IPS-18c (cell line): ENCODE measurements around the gene PAX5.

Source experiments
- H3K4me3 ChIP-seq: 2 replicates; pipeline ENCODE4 v1.7.0; 2013; ENCODE audit warnings: low read depth, mild to moderate bottlenecking, low read length, moderate library complexity; ENCODE audit not compliant: insufficient read depth
- H3K9me3 ChIP-seq: one replicate; pipeline ENCODE4 v1.6.1; 2013; ENCODE audit warnings: mild to moderate bottlenecking, low read length, moderate library complexity; ENCODE audit not compliant: control insufficient read depth, insufficient read depth

Gene PAX5

GRCh38 chr9:36834736-36835135 is 199.3 kb downstream of the PAX5 start:
- Histone ChIP-seq H3K4me3 (no peak overlapping the region), H3K9me3 (no peaks in the 10 kb centered on the region)

GRCh38 chr9:36833954-36834353 is 200.1 kb downstream of the PAX5 start:
- Histone ChIP-seq H3K9me3 (no peaks in the 10 kb centered on the region), H3K4me3 (no peak overlapping the region)

- Histone ChIP-seq H3K9me3 (no peaks in the 10 kb centered on the region), H3K4me3 (no peak overlapping the region)
Measured at GRCh38 chr9:36832164-36832795, 201.8 kb downstream of the PAX5 start.

- Histone ChIP-seq H3K4me3 (no peak overlapping the region), H3K9me3 (no peaks in the 10 kb centered on the region)
Measured at GRCh38 chr9:36831381-36832161, 202.5 kb downstream of the PAX5 start.

- no peaks in the 10 kb centered on the region for H3K9me3 ChIP-seq
- no peak overlapping the region for H3K4me3 ChIP-seq
Measured at GRCh38 chr9:36828611-36829013, 205.5 kb downstream of the PAX5 start.

- H3K4me3 ChIP-seq, result no peak overlapping the region
Measured at GRCh38 chr9:36827593-36827992, 206.5 kb downstream of the PAX5 start.

DNA sequence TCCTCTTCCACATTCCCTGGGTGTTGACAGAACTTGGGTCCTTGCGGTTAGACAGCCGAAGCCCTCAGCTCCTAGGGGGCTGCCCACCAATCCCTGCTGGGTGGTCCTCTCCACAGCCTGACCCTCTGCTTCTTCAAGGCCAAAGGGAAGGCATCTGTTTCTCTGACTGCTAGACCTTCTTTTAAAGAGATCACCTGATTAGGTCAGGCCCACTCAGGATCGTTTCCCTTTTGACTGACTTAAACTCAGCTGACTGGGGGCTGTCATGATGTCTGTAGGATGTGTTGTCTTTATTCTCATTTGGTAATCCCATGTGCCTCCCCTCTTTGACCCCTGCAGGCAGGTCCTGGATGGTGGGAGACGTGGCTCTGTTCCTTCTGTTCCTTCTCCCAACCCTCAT is 207.5 kb downstream of the PAX5 start:
- no peaks in the 10 kb centered on the region for H3K9me3 ChIP-seq

More at GRCh38 chr9:36827593-36827992, 206.5 kb downstream of the PAX5 start:
- H3K9me3 ChIP-seq, result no peaks in the 10 kb centered on the region

GRCh38 chr9:36825179-36825578 is 208.9 kb downstream of the PAX5 start:
- Histone ChIP-seq H3K4me3 (no peak overlapping the region), H3K9me3 (no peaks in the 10 kb centered on the region)

More for the DNA sequence above, 207.5 kb downstream of the PAX5 start:
- H3K4me3 ChIP-seq, result no peak overlapping the region

DNA sequence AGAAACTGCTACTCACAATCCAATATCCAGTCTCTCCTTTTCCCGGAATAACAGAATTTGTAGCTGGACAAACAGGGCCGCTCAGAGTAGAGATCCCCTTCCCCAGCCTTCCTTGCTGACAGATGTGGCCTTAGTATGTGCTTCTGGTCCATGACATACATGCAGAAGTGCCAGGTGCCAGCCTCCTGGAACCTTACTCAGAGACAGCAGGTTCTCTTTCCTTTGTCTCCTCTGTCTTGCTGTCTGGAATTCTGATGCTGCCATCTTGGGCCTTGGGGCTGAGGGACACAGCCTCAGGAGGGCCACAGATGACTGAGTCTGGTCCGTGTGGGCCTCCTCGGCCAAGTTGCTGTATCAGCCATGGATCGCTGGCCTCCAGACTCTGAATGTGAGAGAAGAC is 210.1 kb downstream of the PAX5 start:
- Histone ChIP-seq H3K4me3 (no peak overlapping the region), H3K9me3 (no peaks in the 10 kb centered on the region)

DNA sequence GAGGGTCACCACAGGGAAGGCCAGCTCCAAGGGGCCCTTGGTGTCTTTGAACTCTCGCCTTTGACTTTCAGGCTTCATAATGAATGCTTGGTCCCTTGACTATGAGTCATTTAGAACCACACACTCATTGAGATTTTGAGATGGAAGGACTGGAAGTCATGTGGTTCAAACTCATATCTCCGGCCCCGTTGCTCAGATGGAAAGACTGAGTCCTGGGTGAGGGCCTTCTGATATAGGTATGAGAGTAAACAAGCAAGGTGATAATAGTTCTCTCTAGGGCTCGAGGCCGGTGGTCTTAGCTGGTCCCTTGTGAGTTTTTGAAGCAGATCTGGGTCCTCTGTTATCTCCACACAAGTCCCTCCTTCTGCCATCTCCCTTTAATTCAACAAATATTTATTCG is 210.6 kb downstream of the PAX5 start:
- no peaks in the 10 kb centered on the region for H3K9me3 ChIP-seq

DNA sequence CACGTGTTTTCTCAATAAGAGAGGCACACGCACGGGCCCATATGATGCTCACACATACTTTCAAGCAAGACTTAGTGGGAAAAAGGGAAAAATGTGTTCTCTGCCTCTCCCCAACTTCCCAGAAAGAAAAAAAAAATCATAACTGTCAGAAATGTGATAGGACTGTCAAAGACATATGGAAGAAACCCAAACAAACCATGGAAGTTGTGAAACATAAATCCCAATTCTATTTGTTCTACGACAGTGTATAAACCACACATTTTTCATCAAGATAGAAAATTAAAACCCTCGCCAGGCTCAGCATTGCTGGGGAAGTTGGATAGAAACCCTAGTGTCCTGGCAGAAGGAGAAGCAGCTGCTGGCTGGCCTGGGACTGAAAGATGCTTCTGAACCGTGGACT is 211.9 kb downstream of the PAX5 start:
- Histone ChIP-seq H3K9me3 (no peaks in the 10 kb centered on the region), H3K4me3 (no peak overlapping the region)

More for the DNA sequence above, 210.6 kb downstream of the PAX5 start:
- H3K4me3 ChIP-seq, result no peak overlapping the region

DNA sequence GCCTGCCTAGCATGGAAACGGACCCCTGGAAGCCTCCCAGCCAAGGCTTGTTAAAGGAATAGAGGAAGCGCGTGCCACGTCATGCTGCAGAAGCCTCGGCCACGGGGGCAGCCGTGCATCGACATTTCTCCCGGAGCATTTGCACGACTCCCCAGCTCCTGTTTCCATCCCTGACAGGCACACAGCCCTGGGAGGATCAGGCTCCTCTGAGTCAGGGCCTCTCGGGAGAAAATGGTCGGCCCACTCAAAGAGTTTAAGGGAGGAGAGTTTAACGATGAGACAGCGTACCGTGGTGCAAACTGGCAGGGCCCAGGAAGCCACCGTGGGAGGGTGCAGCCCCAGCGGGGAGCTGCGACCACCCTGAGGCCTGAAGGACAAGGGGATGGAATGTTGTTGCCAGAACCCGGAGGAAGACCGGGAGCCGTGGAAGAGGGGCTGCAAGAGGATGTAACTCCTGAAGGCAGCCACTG is 213.6 kb downstream of the PAX5 start:
- H3K4me3 ChIP-seq, result no peak overlapping the region
- no peaks in the 10 kb centered on the region for H3K9me3 ChIP-seq

DNA sequence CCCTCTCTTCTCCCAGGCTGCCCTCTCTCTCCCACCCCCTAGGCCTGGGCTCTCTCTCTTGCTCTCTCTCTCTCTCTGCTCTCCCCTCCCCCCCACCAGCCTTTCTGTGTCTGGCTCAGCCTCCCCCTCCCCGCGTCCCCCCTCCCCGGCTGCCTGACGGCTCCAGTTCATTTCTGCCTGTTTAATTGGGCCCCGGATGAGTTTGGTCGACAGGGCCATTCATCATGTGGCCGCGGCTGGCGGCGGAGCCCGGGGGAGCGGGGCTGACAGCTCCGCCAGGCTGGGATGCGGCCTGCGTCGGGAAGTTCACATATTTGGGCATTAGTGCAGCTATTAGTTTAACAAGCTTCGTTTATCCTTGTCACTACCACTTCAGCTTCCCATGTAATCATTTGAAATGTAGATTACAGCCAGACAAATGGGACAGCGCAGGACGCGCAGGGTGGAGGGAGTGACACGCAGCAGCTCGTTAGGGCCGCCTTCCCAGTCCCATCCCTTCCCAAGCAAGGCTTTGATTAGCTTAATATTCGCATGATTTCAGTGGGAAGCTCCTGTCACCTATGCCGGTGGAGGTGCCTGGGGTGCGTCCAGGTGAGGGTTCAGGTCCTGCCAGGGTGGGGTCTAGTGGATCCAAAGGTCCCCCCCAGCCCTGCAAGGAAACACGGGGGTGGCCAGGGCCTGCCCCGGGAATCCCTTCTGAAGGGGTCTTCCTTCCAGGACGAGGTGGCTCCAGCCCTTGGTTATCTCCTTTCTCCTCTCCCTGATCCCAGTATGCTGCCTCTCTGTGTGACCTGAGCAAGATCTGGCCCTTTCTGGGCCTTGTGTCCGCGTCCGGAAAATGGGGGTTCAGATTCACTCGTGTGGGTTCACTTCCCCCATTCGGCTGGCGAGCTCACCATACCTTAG is 214.8 kb downstream of the PAX5 start:
- H3K4me3 ChIP-seq, result peak overlapping the region; percentile 26; the same call in 1 of the 2 replicates
- H3K9me3 ChIP-seq, result no peaks in the 10 kb centered on the region

GRCh38 chr9:36818242-36818938 is 215.7 kb downstream of the PAX5 start:
- no peaks in the 10 kb centered on the region for H3K9me3 ChIP-seq
- H3K4me3 ChIP-seq, result peak overlapping the region; percentile 17

DNA sequence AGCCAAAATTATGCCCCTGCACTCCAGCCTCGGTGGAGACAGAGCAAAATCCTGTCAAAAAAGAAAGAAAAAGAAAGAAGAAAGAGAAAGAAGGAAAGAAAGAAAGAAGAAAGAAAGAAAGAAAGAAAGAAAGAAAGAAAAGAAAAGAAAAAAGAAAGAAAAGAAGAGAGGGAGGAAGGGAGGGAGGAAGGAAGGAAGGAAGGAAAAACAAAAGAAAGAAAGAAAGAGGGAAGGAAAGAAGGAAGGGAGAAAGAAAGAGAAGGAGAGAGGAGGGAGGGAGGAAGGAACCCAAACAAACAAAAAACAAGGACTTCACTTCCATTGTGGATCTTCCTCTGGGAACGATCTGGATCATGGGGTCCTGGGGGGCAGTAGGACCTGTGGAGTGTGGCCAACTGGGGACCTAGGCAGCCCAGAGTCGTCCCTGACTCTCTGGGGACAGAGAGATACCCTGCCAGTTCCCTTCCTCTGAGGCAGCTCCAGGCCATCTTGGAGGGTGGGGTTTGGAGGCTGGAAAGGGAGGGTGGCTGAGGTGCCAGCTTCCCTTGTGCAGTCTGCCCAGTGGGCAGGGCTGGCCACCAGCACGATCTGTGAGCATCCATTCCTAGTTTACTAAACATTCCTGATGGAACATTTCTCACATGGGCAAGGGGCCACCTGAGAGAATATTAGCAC is 216.8 kb downstream of the PAX5 start:
- H3K9me3 ChIP-seq, result no peaks in the 10 kb centered on the region
- H3K4me3 ChIP-seq, result no peak overlapping the region

- H3K9me3 ChIP-seq, result no peaks in the 10 kb centered on the region
Measured at GRCh38 chr9:36816371-36816770, 217.7 kb downstream of the PAX5 start.

More at GRCh38 chr9:36816371-36816770, 217.7 kb downstream of the PAX5 start:
- no peak overlapping the region for H3K4me3 ChIP-seq
